Uterus (tissue), 4 donors: ENCODE results near the gene IGFBP4. TPM values are rescaled to one million over a fixed set of nuclear protein-coding genes. Genes with fewer than 3 reads are reported as not detected.

Experiments
- DNase-seq, 2 donors: peaks; one replicate each; pipeline ENCODE4 v3.0.0-alpha.2; 2019 to 2020
- H3K27ac ChIP-seq, 2 donors: fragments of 200-600 bp; sonication (generic); 1 replicate in 1 of 2; 2 replicates in 1 of 2; pipeline ENCODE4 v1.5.1; 2016 to 2018
- H3K27me3 ChIP-seq, 2 donors: fragments of 200-600 bp; sonication (generic); one replicate each; pipeline ENCODE4 v1.5.1; 2018 to 2019; ENCODE audit warnings: control low read depth in 1 of 2
- H3K36me3 ChIP-seq, 2 donors: fragments of 200-600 bp; sonication (generic); one replicate each; pipeline ENCODE4 v1.5.1; 2019; ENCODE audit warnings: control low read depth in 1 of 2
- H3K4me1 ChIP-seq, 2 donors: fragments of 200-600 bp; sonication (generic); one replicate each; pipeline ENCODE4 v1.5.1; 2018 to 2019; ENCODE audit warnings: control low read depth in 1 of 2
- H3K4me3 ChIP-seq, 2 donors: fragments of 200-600 bp; sonication (generic); 1 replicate in 1 of 2; 2 replicates in 1 of 2; pipeline ENCODE4 v1.5.1; 2018 to 2019; ENCODE audit warnings: mild to moderate bottlenecking in 1 of 2
- H3K9me3 ChIP-seq, 2 donors: fragments of 200-600 bp; sonication (generic); one replicate each; pipeline ENCODE4 v1.5.1; 2019; ENCODE audit warnings: control low read depth in 1 of 2
- CTCF ChIP-seq, 4 experiments: fragments of 200-600 bp in 2 of 4; fragments of 450-650 bp in 2 of 4; sonication (generic) in 2 of 4; IDR thresholded peaks; one replicate each; pipeline ENCODE4 v1.5.1; 2016 to 2019; ENCODE audit warnings: antibody characterized with exemption in 4 of 4, mild to moderate bottlenecking in 2 of 4, moderate library complexity in 1 of 4
- POLR2A ChIP-seq, 2 donors: fragments of 450-650 bp; IDR thresholded peaks; one replicate each; pipeline ENCODE4 v1.6.1; 2016; ENCODE audit warnings: antibody characterized with exemption in 2 of 2, mild to moderate bottlenecking in 1 of 2, moderate library complexity in 1 of 2
- intact Hi-C: fragments of 100-400 bp; cut with DNase I; formaldehyde crosslinking; loops from one replicate; pipeline ENCODE4 v1.15.1; 2023; ENCODE audit warnings: low total_unique reads
- total RNA-seq, 4 donors: library from RNA; depleted of rRNA in 3 of 4; stranded (reverse); fragments of >200 nt in 3 of 4; gene quantifications; one replicate each; pipeline versions ENCODE4 v1.1.0 to v1.2.4, GENCODE V29; 2014 to 2023
- donor health status: DM: yes; HTN: yes; CAD: no.

The IGFBP4 gene
- total RNA-seq, 4 donors from 2014 or later, result 331 to 1,351 (median 418) TPM

- Histone ChIP-seq H3K4me3 (no peak overlapping the region), H3K27ac (peak overlapping the region; percentile 42 to 79), H3K36me3 (no peaks in the 10 kb centered on the region), H3K4me1 (no peaks in the 10 kb centered on the region), H3K27me3 (no peaks in the 10 kb centered on the region), H3K9me3 (no peaks in the 10 kb centered on the region)
- DNase-seq, result no peak
- intact Hi-C loops, result no loop called here
- TF ChIP-seq POLR2A (IDR thresholded peaks at IDR 0.05), result no peak
- no peak for TF ChIP-seq CTCF (IDR thresholded peaks at IDR 0.05)
These were observed 55.2 kb downstream of the IGFBP4 start for GRCh38 chr17:40498281-40499084.

GRCh38 chr17:40499551-40500189 is 56.4 kb downstream of the IGFBP4 start:
- no peaks in the 10 kb centered on the region for H3K4me1 ChIP-seq
- H3K4me3 ChIP-seq, result peak overlapping the region in 1 of 2 donors; percentile 2
- H3K27me3 ChIP-seq, result no peaks in the 10 kb centered on the region
- peak overlapping the region; percentile 68 to 79 for H3K27ac ChIP-seq
- peak; percentile 89 to 90 for DNase-seq
- no peaks in the 10 kb centered on the region for H3K9me3 ChIP-seq
- H3K36me3 ChIP-seq, result no peaks in the 10 kb centered on the region
- intact Hi-C loops, result no loop called here
- peak in 1 of 2 donors; percentile 32 for TF ChIP-seq POLR2A (IDR thresholded peaks at IDR 0.05)
- TF ChIP-seq CTCF (IDR thresholded peaks at IDR 0.05), result peak; percentile 6 to 42 (median 16)

- no peaks in the 10 kb centered on the region for H3K9me3 ChIP-seq
- H3K27me3 ChIP-seq, result no peaks in the 10 kb centered on the region
- H3K36me3 ChIP-seq, result no peaks in the 10 kb centered on the region
- no peaks in the 10 kb centered on the region for H3K4me1 ChIP-seq
- TF ChIP-seq CTCF (IDR thresholded peaks at IDR 0.05) (no peak), POLR2A (IDR thresholded peaks at IDR 0.05) (no peak)
- DNase-seq, result no peak
- intact Hi-C loops, result no loop called here
- H3K4me3 ChIP-seq, result no peak overlapping the region
- H3K27ac ChIP-seq, result peak overlapping the region in 1 of 2 donors; percentile 79
These were observed 56.9 kb downstream of the IGFBP4 start for GRCh38 chr17:40500190-40500589.

GRCh38 chr17:40500709-40501108 is 57.5 kb downstream of the IGFBP4 start:
- TF ChIP-seq POLR2A (IDR thresholded peaks at IDR 0.05) (no peak), CTCF (IDR thresholded peaks at IDR 0.05) (no peak)
- H3K36me3 ChIP-seq, result no peaks in the 10 kb centered on the region
- H3K27ac ChIP-seq, result no peak overlapping the region
- DNase-seq, result no peak
- H3K4me3 ChIP-seq, result no peak overlapping the region
- intact Hi-C loops, result no loop called here
- H3K4me1 ChIP-seq, result no peaks in the 10 kb centered on the region
- H3K9me3 ChIP-seq, result no peaks in the 10 kb centered on the region
- no peaks in the 10 kb centered on the region for H3K27me3 ChIP-seq

- Histone ChIP-seq H3K9me3 (no peaks in the 10 kb centered on the region), H3K4me3 (no peak within 1 kb of the TSS), H3K4me1 (no peaks in the 10 kb centered on the region), H3K27ac (no peak within 1 kb of the TSS), H3K36me3 (no peaks in the 10 kb centered on the region), H3K27me3 (no peaks in the 10 kb centered on the region)
- intact Hi-C loops, result no loop called here
- no peak for TF ChIP-seq POLR2A (IDR thresholded peaks at IDR 0.05)
- TF ChIP-seq CTCF (IDR thresholded peaks at IDR 0.05), result no peak
- DNase-seq, result no peak
These were observed 58.3 kb downstream of the IGFBP4 start, which contains the start of gene TNS4 for GRCh38 chr17:40501499-40501911. Gene TNS4 (minus strand): TSS chr17:40501623. CDS start chr17:40496425, 5,198 bp downstream.
